K562 (cell line): ENCODE results near the gene ALX3. TPM values are rescaled to one million over a fixed set of nuclear protein-coding genes. Genes with fewer than 3 reads are reported as not detected.

ENCODE experiments used
- ATAC-seq: fragments of 200-7000 bp; cut with Tn5 transposase; 3 replicates; pipeline ENCODE4 v1.9.1; 2020; ENCODE audit warnings: moderate library complexity
- BruUV-seq: library from RNA; stranded (reverse); fragments of 400-500 nt; replicated peaks from 2 replicates; lab custom pipeline; 2021; lab: Mats Ljungman, UMichigan
- CTCF ChIA-PET: fragments of 300-600 bp; formaldehyde crosslinking; extraction: SDS; loops from one replicate; lab custom pipeline; 2021; ENCODE audit warnings: low intra/inter-chr PET ratio; lab: Yijun Ruan, JAX
- POLR2A ChIA-PET: fragments of 300-600, 350-650 bp; sonication (Branson Sonifier 250); formaldehyde crosslinking; extraction: SDS; loops from one replicate; lab custom pipeline; 2021; ENCODE audit warnings: antibody characterized with exemption, inconsistent platforms; lab: Yijun Ruan, JAX
- DNase-seq, 4 experiments: peaks; one replicate each; pipeline versions ENCODE4 v3.0.0 to v3.0.0-alpha.2; 2011 to 2018; ENCODE audit warnings: low spot score in 3 of 4, mixed read lengths in 3 of 4; ENCODE audit errors: extremely low read depth in 1 of 4
- FAIRE-seq: peaks from 2 replicates; lab custom pipeline; 2011; peaks lifted over from hg19 to GRCh38; lab: Jason Lieb, UNC
- H2AFZ ChIP-seq: 2 replicates; pipeline ENCODE4 v1.6.0; 2011; ENCODE audit warnings: low read depth, low read length, control low read depth, inconsistent platforms
- H3K27ac ChIP-seq: fragments of 200-600 bp; 3 replicates; pipeline ENCODE4 v1.8.0; 2011; ENCODE audit warnings: low read depth, mild to moderate bottlenecking, control low read depth, inconsistent platforms, low read length, moderate library complexity, mixed read lengths; ENCODE audit errors: extremely low read depth
- H3K27me3 ChIP-seq, 2 experiments: fragments of 300-600 bp in 1 of 2; 2 replicates in 1 of 2; 3 replicates in 1 of 2; pipeline versions ENCODE4 v1.6.0 to v1.8.0; 2011; ENCODE audit warnings: inconsistent platforms in 2 of 2, low read length in 2 of 2, mild to moderate bottlenecking in 1 of 2, mixed read lengths in 1 of 2, moderate library complexity in 1 of 2; ENCODE audit not compliant: control insufficient read depth in 2 of 2, insufficient read depth in 2 of 2
- H3K36me3 ChIP-seq: fragments of 300-600 bp; 3 replicates; pipeline ENCODE4 v1.8.0; 2011; ENCODE audit warnings: mild to moderate bottlenecking, low read length, inconsistent platforms; ENCODE audit not compliant: control insufficient read depth, insufficient read depth
- H3K4me1 ChIP-seq, 2 experiments: fragments of 200-600 bp in 1 of 2; replicated peaks in 1 of 2; 2 replicates in 1 of 2; 3 replicates in 1 of 2; pipeline versions ENCODE4 v1.5.1 to v1.8.0; 2011; ENCODE audit warnings: inconsistent platforms in 2 of 2, low read length in 2 of 2, mild to moderate bottlenecking in 1 of 2, mixed read lengths in 1 of 2, moderate library complexity in 1 of 2; ENCODE audit not compliant: control insufficient read depth in 2 of 2, insufficient read depth in 2 of 2
- H3K4me2 ChIP-seq: 2 replicates; pipeline ENCODE4 v1.6.1; 2011; ENCODE audit warnings: low read length, control low read depth, inconsistent platforms, mixed read lengths; ENCODE audit not compliant: insufficient read depth
- H3K4me3 ChIP-seq: fragments of 200-600 bp; sonication (generic), shearing (Covaris generic); 2 replicates; pipeline ENCODE4 v1.5.1; 2016; ENCODE audit warnings: control low read depth, inconsistent platforms
- H3K79me2 ChIP-seq: fragments of 200-600 bp; 3 replicates; pipeline ENCODE4 v1.8.0; 2011; ENCODE audit warnings: low read length, inconsistent platforms; ENCODE audit not compliant: control insufficient read depth, insufficient read depth
- H3K9ac ChIP-seq, 2 experiments: 2 replicates each; pipeline versions ENCODE4 v1.6.0 to v1.6.1; 2011; ENCODE audit warnings: low read depth in 2 of 2, low read length in 2 of 2, control low read depth in 1 of 2, inconsistent platforms in 1 of 2, mild to moderate bottlenecking in 1 of 2, mixed read lengths in 1 of 2; ENCODE audit not compliant: insufficient read depth in 1 of 2
- H3K9me1 ChIP-seq: one replicate; pipeline ENCODE4 v1.6.0; 2011; ENCODE audit warnings: inconsistent platforms, mild to moderate bottlenecking, low read length, moderate library complexity; ENCODE audit not compliant: control insufficient read depth, insufficient read depth
- H3K9me3 ChIP-seq: replicated peaks from 2 replicates; pipeline ENCODE4 v1.5.1; 2011; ENCODE audit warnings: low read depth, low read length, inconsistent platforms; ENCODE audit not compliant: control insufficient read depth, insufficient read depth
- H4K20me1 ChIP-seq: replicated peaks from 2 replicates; pipeline ENCODE4 v1.6.1; 2011; ENCODE audit warnings: low read length, inconsistent platforms, mixed read lengths; ENCODE audit not compliant: control insufficient read depth, insufficient read depth
- GATAD2B ChIP-seq: fragments of 450-650 bp; IDR thresholded peaks from 2 replicates; pipeline ENCODE4 v1.6.1; 2017; ENCODE audit warnings: mild to moderate bottlenecking, borderline replicate concordance
- HNRNPH1 ChIP-seq: fragments of 200-400 bp; formaldehyde crosslinking; optimal IDR thresholded peaks from 2 replicates; pipeline ENCODE3; 2017; ENCODE audit warnings: low read depth, mild to moderate bottlenecking, low read length, moderate library complexity
- POLR2G ChIP-seq: fragments of 200-400 bp; formaldehyde crosslinking; IDR thresholded peaks from 2 replicates; pipeline ENCODE4 v1.6.1; 2017; ENCODE audit warnings: low read depth, mild to moderate bottlenecking, antibody characterized with exemption, low read length, moderate library complexity
- WGBS: fragments of 100-300 bp; shearing (Covaris generic); methylation state at CpG from one replicate; pipeline ENCODE4 v1.1.6; 2016; ENCODE audit warnings: low coverage, mixed read lengths; ENCODE audit not compliant: insufficient coverage; ENCODE audit errors: missing lambda C conversion rate; 5-methylcytosine and 5-hydroxymethylcytosine counted together
- in situ Hi-C: fragments of 300-500 bp; cut with MboI; formaldehyde crosslinking; loops from 4 replicates; pipeline ENCODE4 v1.15.0; 2018; ENCODE audit warnings: inconsistent platforms, mixed read lengths
- intact Hi-C: fragments of 100-400 bp; cut with micrococcal nuclease; formaldehyde crosslinking; loops from 2 replicates; pipeline ENCODE4 v1.14.2; 2022
- polyA plus RNA-seq, 8 experiments: library from polyadenylated mRNA; depleted of rRNA in 4 of 8; stranded (reverse) in 5 of 8; unstranded in 3 of 8; fragments of >200 nt; fragmentation: Nextera tagmentation in 2 of 8; fragmentation: Illumina TruSeq in 1 of 8; extraction: Ambion mirVana in 2 of 8; extraction: Trizol in 1 of 8; gene quantifications; 2 replicates each; pipeline versions ENCODE4 v1.2.1 to v1.2.3, GENCODE V29; 2011 to 2014; ENCODE audit warnings: inconsistent platforms in 1 of 8, missing spikeins in 1 of 8
- total RNA-seq, 7 experiments: library from RNA; depleted of rRNA in 6 of 7; stranded (reverse); fragments of >200 nt in 6 of 7; fragmentation: Illumina TruSeq in 2 of 7; extraction: Trizol in 2 of 7; gene quantifications; 2 replicates each; pipeline versions ENCODE4 v1.2.1 to v1.2.3, GENCODE V29; 2011 to 2021; ENCODE audit warnings: low replicate concordance in 1 of 7

ALX3 gene
- total and polyA plus RNA-seq, 9 of the 15 experiments (the other 6 are each of a cell fraction or from before 2014, with no cell fraction given): not detected

- FAIRE-seq: no peak
These were observed 829 bp downstream of the ALX3 start for GRCh38 chr1:110069404-110070281.

More at GRCh38 chr1:110069404-110070281, 829 bp downstream of the ALX3 start:
- Histone ChIP-seq H3K36me3 (no peaks in the 10 kb centered on the region), H3K4me2 (no peak overlapping the region), H3K9me1 (no peaks in the 10 kb centered on the region), H3K4me1 (peaks cover 0 to 8% of the 10 kb centered on the region in 2 experiments; a peak in 1 of 5 replicates), H2AFZ (no peak overlapping the region), H3K9me3 (no peaks in the 10 kb centered on the region), H3K4me3 (no peak overlapping the region), H3K27me3 (peaks cover 11 to 29% of the 10 kb centered on the region in 2 experiments; a peak in 4 of 5 replicates), H3K27ac (no peak overlapping the region)
- CTCF ChIA-PET: no interaction called here
- intact Hi-C loops: no loop called here
- DNase-seq (no peak), ATAC-seq (no peak)
- BruUV-seq: no TSS peak
- WGBS: 62% methylated on average over 60 of the region's 64 CpGs
- TF ChIP-seq HNRNPH1 (no peak), POLR2G (0 out of 2 replicates have a peak, but pooled peaks have one; percentile 5), GATAD2B (no peak)
- TF ChIP-seq, all 486 proteins: peak for 1
- in situ Hi-C loops: no loop called here
- no peaks in the 10 kb centered on the region for H3K79me2 ChIP-seq
- POLR2A ChIA-PET: interaction anchor here (0.6 kb wide), 1 partner anchor 672 kb away, joined by 3 read pairs; no protein-coding TSS in a partner anchor
- peaks cover 5% of the 10 kb centered on the region; the same call in 1 of the 2 replicates for H4K20me1 ChIP-seq
- no peak overlapping the region for H3K9ac ChIP-seq
